Raji (cell line): Measurements from ENCODE around the gene UBE2J2.

ENCODE experiments used
- POLR2A ChIP-seq: IDR thresholded peaks from 2 replicates; pipeline ENCODE4 v1.6.1; 2011; ENCODE audit warnings: low read depth, low read length, control low read depth; ENCODE audit not compliant: insufficient read depth

UBE2J2 gene

GRCh38 chr1:1245817-1246576 lies 27.7 kb downstream of the UBE2J2 start:
- TF ChIP-seq POLR2A, result no peak

GRCh38 chr1:1245178-1245816 lies 28.4 kb downstream of the UBE2J2 start:
- TF ChIP-seq POLR2A, result no peak

- TF ChIP-seq POLR2A, result no peak
These were observed 29.4 kb downstream of the UBE2J2 start for GRCh38 chr1:1244192-1244811.

- no peak for TF ChIP-seq POLR2A
These were observed 29.9 kb downstream of the UBE2J2 start for GRCh38 chr1:1243807-1244191.

GRCh38 chr1:1243266-1243660 lies 30.4 kb downstream of the UBE2J2 start:
- TF ChIP-seq POLR2A, result no peak

GRCh38 chr1:1242461-1243265 lies 31.0 kb downstream of the UBE2J2 start:
- no peak for TF ChIP-seq POLR2A

GRCh38 chr1:1241588-1242219 lies 31.9 kb downstream of the UBE2J2 start:
- no peak for TF ChIP-seq POLR2A

- TF ChIP-seq POLR2A, result no peak
These were observed 32.6 kb downstream of the UBE2J2 start for GRCh38 chr1:1240822-1241587.

GRCh38 chr1:1240348-1240732 lies 33.3 kb downstream of the UBE2J2 start:
- no peak for TF ChIP-seq POLR2A

GRCh38 chr1:1239614-1240347 lies 33.9 kb downstream of the UBE2J2 start:
- TF ChIP-seq POLR2A, result no peak

- TF ChIP-seq POLR2A, result no peak
These were observed 34.4 kb downstream of the UBE2J2 start for GRCh38 chr1:1239227-1239613.

GRCh38 chr1:1238702-1239178 lies 34.9 kb downstream of the UBE2J2 start:
- TF ChIP-seq POLR2A, result no peak

- TF ChIP-seq POLR2A, result no peak; the same call in 1 of the 2 replicates
These were observed 35.6 kb downstream of the UBE2J2 start for GRCh38 chr1:1237874-1238701.
